Activated CD4-positive, alpha-beta T cell treated with anti-CD3 and anti-CD28 coated beads, Interleukin-2, amount 50 U/mL, for 16 hours (primary cell): ENCODE data around the gene VIL1.

ENCODE experiments used
- DNase-seq: peaks from one replicate; pipeline ENCODE4 v3.0.0-alpha.2; 2020

Gene VIL1

GRCh38 chr2:218446547-218446946, 27.6 kb downstream of the VIL1 start:
- DNase-seq = no peak

DNA sequence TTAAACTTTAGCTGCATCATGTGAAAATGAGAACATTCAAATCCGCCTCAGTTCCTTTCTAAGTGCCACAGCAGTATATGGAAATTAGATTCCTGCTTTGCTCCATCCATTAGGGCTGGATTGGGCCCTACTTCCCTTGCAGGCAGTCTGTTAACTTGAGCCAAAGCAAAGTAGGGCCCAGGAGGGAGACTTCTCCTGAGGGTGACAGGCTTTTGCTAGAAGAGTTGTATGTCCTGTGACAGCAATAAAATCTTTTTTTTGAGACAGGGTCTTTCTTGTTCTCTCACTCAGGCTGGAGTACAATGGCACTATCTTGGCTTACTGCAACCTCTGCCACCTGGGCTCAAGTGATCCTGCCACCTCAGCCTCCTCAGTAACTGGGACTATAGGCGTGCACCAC, 28.1 kb downstream of the VIL1 start:
- no peak for DNase-seq

DNA sequence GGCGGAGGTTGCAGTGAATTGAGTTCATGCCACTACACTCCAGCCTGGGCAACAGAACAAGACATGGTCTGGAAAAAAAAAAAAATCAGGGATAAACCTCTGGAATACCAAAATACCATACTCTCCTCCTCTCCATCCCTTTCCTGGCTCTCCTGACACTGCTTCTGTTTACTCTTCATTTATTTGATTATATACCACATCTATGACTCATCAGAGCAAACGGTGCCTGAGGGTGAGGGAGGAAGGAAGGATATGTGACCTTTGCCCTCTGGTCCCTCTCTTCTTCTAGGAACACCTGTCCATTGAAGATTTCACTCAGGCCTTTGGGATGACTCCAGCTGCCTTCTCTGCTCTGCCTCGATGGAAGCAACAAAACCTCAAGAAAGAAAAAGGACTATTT, 30.0 kb downstream of the VIL1 start:
- no peak for DNase-seq

DNA sequence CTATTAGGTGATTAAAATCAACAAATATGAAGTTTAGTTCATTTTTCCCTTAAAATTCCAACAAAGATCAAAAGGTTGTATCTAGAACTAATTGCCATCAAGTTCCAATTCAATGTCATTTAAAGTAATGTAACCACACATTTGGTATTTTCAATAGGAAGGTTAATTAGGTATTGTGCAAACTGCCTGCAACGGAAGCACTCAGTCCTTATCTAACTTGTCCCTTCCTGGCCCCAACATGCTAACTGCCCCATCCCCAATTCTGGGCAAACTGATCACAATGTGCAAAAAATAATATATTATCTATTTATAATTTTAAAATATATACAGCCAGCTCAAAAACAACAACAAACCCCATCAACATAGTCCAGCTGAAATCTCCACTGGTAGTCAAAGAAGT, 33.2 kb downstream of the VIL1 start:
- DNase-seq = no peak

- no peak for DNase-seq
Measured at GRCh38 chr2:218456849-218457248, 37.9 kb downstream of the VIL1 start.

GRCh38 chr2:218458598-218458997, 39.7 kb downstream of the VIL1 start:
- no peak for DNase-seq

GRCh38 chr2:218465987-218466633, 47.2 kb downstream of the VIL1 start:
- DNase-seq = no peak

DNA sequence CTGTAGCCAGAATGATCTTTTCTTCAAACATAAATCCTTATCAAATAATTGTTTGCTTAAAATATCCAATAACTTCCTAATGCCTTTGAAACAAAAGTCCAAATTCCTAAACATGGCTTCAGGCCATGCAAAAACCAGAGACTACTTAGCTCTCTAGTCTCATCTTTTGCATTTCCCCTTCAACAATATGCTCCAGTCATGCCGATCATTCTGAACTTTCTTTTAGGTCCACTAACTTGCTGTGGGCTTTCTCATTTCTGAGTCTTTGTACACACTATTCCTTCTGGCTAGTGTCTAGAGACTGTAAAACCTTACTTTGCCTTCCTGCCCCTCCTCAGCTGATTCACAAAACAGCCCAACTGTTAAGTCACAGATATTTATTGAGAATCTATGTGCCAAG, 51.5 kb downstream of the VIL1 start:
- DNase-seq = no peak

- DNase-seq = no peak
Measured at GRCh38 chr2:218471036-218471435, 52.1 kb downstream of the VIL1 start.

GRCh38 chr2:218471982-218472381, 53.1 kb downstream of the VIL1 start:
- DNase-seq = no peak

- DNase-seq = no peak
Measured at GRCh38 chr2:218472988-218473387, 54.1 kb downstream of the VIL1 start.

- no peak for DNase-seq
Measured at GRCh38 chr2:218474527-218474926, 55.6 kb downstream of the VIL1 start.

- DNase-seq = no peak
Measured at GRCh38 chr2:218476676-218477075, 57.8 kb downstream of the VIL1 start.

DNA sequence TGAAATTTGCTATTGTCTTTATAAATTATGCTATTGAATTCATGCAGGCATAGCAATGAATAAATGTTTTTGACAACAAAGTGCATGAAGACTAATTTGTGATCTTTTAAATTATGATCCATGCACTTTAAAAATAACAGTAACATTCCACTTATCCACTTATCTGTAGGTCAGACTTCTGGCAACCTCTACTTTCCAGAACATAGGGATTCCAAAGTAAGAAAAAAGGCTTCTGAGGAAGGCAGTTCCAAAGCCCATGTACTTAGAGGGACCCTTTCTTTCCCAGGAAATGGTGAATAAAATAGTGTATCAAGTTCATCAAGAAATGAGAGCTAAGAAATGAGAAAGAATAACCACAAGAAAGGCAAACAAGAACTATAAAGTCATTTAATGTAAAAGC, 58.3 kb downstream of the VIL1 start:
- no peak for DNase-seq

DNA sequence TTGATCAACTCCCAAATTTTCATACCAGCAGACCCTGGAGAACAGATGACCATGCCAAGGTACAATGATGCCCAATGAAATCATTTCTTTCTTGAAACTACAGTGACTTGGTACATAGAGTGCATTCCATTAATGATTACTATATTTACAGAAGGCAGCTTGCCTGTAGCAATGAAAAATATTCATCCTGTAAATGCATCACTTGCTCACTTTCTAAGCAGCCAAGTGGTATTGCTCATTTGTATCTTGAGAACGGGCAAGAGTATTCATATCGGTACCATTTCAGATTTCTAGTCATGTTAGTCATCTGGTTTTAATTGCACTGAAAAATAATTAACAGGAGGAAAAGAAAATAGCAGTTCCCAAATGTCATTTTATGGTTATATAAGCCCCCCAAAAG, 59.6 kb downstream of the VIL1 start:
- peak; percentile 19 for DNase-seq

GRCh38 chr2:218479595-218479994, 60.7 kb downstream of the VIL1 start:
- no peak for DNase-seq

DNA sequence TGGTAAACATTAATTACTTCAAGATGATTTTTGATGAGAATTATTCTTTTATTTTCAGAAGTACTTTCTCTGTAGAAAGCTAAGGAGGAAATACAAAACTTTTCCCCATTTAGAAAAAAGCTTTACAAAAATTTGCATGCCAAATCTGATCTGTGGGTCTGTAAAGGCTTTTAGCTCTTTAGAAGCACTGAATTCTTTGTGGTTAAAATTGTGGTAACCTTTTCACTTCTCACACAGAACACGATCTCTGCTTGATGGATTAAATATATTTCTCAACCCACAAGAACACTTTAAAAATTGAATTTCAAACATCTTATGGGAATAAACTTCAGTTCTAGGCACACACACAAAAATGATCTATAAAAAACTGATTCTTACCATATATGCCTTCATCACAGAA, 63.7 kb downstream of the VIL1 start:
- DNase-seq = no peak

- no peak for DNase-seq
Measured at GRCh38 chr2:218485986-218486667, 67.2 kb downstream of the VIL1 start.

GRCh38 chr2:218500501-218501060, 81.7 kb downstream of the VIL1 start:
- DNase-seq = no peak

DNA sequence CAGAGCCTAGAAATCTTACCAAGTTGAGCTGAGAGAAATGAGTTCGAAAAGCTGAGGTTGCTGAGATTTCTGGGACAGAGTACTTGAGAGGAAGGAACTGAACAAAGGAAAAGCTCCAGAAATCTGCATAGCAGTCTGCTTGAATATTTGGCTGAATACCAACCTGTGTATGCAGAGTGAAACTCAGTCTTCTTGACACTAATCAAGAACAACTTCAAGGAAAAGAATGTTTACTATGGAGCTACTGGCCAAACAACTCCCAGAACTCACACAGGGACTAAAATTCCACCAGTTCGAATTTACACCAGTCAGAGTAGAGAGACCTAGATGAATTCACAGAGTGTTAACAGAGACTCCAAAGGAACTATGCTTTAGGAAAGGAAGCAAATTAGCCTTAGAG, 82.7 kb downstream of the VIL1 start:
- DNase-seq = no peak
